Endothelial cell of umbilical vein (primary cell): ENCODE data around the gene C2orf68. TPM values are rescaled to one million over a fixed set of nuclear protein-coding genes. Genes with fewer than 3 reads are reported as not detected.

Experiments used
- BruUV-seq: library from RNA; stranded (reverse); fragments of 400-500 nt; replicated peaks from 2 replicates; lab custom pipeline; 2021; lab: Mats Ljungman, UMichigan
- CTCF ChIA-PET: fragments of 300-600, 350-600 bp; sonication (Branson Sonifier 250); formaldehyde crosslinking; loops from one replicate; lab custom pipeline; 2021; ENCODE audit warnings: antibody characterized with exemption, inconsistent platforms; lab: Charles Lee
- POLR2A ChIA-PET: fragments of 300-600, 350-600 bp; sonication (Branson Sonifier 250); formaldehyde crosslinking; loops from one replicate; lab custom pipeline; 2021; ENCODE audit warnings: antibody characterized with exemption, inconsistent platforms; lab: Charles Lee
- DNase-seq: peaks from one replicate; pipeline ENCODE4 v3.0.0-alpha.2; 2011; ENCODE audit warnings: low read depth, low spot score
- FAIRE-seq: peaks from 2 replicates; lab custom pipeline; 2011; peaks lifted over from hg19 to GRCh38; lab: Jason Lieb, UNC
- H2AFZ ChIP-seq: 2 replicates; pipeline ENCODE4 v1.6.0; 2012; ENCODE audit warnings: low read depth, low read length, control low read depth, inconsistent platforms
- H3K27ac ChIP-seq: 2 replicates; pipeline ENCODE4 v1.5.1; 2011; ENCODE audit warnings: low read depth, mild to moderate bottlenecking, control low read depth, low read length, moderate library complexity; ENCODE audit not compliant: insufficient read depth
- H3K27me3 ChIP-seq, 2 experiments: 2 replicates each; pipeline versions ENCODE4 v1.6.0 to v1.6.1; 2011; ENCODE audit warnings: low read length in 2 of 2, mixed read lengths in 1 of 2; ENCODE audit not compliant: control insufficient read depth in 2 of 2, insufficient read depth in 2 of 2
- H3K36me3 ChIP-seq, 2 experiments: 2 replicates in 1 of 2; 3 replicates in 1 of 2; pipeline ENCODE4 v1.5.1; 2011; ENCODE audit warnings: low read length in 2 of 2, mild to moderate bottlenecking in 1 of 2, moderate library complexity in 1 of 2; ENCODE audit not compliant: control insufficient read depth in 2 of 2, insufficient read depth in 2 of 2; ENCODE audit errors: extremely low read depth in 1 of 2
- H3K4me1 ChIP-seq: 3 replicates; pipeline ENCODE4 v1.5.1; 2011; ENCODE audit warnings: mild to moderate bottlenecking, low read length; ENCODE audit not compliant: control insufficient read depth, insufficient read depth; ENCODE audit errors: extremely low read depth
- H3K4me2 ChIP-seq: 2 replicates; pipeline ENCODE4 v1.6.1; 2011; ENCODE audit warnings: low read length, control low read depth, mixed read lengths; ENCODE audit not compliant: insufficient read depth
- H3K4me3 ChIP-seq, 3 experiments: fragments of 200-600 bp in 1 of 3; sonication (generic), shearing (Covaris generic) in 1 of 3; replicated peaks in 1 of 3; 2 replicates each; pipeline ENCODE4 v1.5.1; 2011 to 2016; ENCODE audit warnings: control low read depth in 3 of 3, low read length in 3 of 3, mild to moderate bottlenecking in 2 of 3, inconsistent platforms in 1 of 3, low read depth in 1 of 3, moderate library complexity in 1 of 3; ENCODE audit not compliant: insufficient read depth in 1 of 3
- H3K79me2 ChIP-seq: 2 replicates; pipeline ENCODE4 v1.6.0; 2012; ENCODE audit warnings: low read length, inconsistent platforms; ENCODE audit not compliant: control insufficient read depth, insufficient read depth
- H3K9ac ChIP-seq: replicated peaks from 2 replicates; pipeline ENCODE3; 2011; ENCODE audit warnings: low read length, control low read depth; ENCODE audit not compliant: insufficient read depth; ENCODE audit errors: extremely low read depth
- H3K9me1 ChIP-seq: replicated peaks from 3 replicates; pipeline ENCODE4 v1.6.0; 2011; ENCODE audit warnings: mild to moderate bottlenecking, low read length; ENCODE audit not compliant: control insufficient read depth, insufficient read depth; ENCODE audit errors: extremely low read depth
- H3K9me3 ChIP-seq: replicated peaks from 2 replicates; pipeline ENCODE4 v1.5.1; 2012; ENCODE audit warnings: low read length, inconsistent platforms; ENCODE audit not compliant: control insufficient read depth, insufficient read depth
- H4K20me1 ChIP-seq: replicated peaks from 2 replicates; pipeline ENCODE3; 2011; ENCODE audit warnings: mild to moderate bottlenecking, low read length; ENCODE audit not compliant: control insufficient read depth, insufficient read depth; ENCODE audit errors: extremely low read depth
- CTCF ChIP-seq, 2 donors: IDR thresholded peaks; 1 replicate in 1 of 2; 2 replicates in 1 of 2; pipeline ENCODE4 v1.5.1; 2011; ENCODE audit warnings: low read length in 2 of 2, mild to moderate bottlenecking in 2 of 2, moderate library complexity in 2 of 2, control low read depth in 1 of 2, inconsistent platforms in 1 of 2, low read depth in 1 of 2; ENCODE audit not compliant: insufficient read depth in 1 of 2; ENCODE audit errors: extremely low read depth in 1 of 2
- EZH2 ChIP-seq: IDR thresholded peaks from 2 replicates; pipeline ENCODE4 v1.6.1; 2012; ENCODE audit warnings: borderline replicate concordance, low read depth, mild to moderate bottlenecking, moderate library complexity, low read length, inconsistent platforms; ENCODE audit not compliant: severe bottlenecking
- FOS ChIP-seq: IDR thresholded peaks from 2 replicates; pipeline ENCODE4 v1.6.1; 2011; ENCODE audit warnings: mild to moderate bottlenecking, low read length, moderate library complexity, borderline replicate concordance; ENCODE audit not compliant: insufficient read depth
- GATA2 ChIP-seq: IDR thresholded peaks from 2 replicates; pipeline ENCODE4 v1.7.0; 2011; ENCODE audit warnings: low read depth, mild to moderate bottlenecking, moderate library complexity, mixed read lengths, low read length; ENCODE audit not compliant: insufficient read length, insufficient read depth
- JUN ChIP-seq: IDR thresholded peaks from 2 replicates; pipeline ENCODE4 v1.6.1; 2011; ENCODE audit warnings: borderline replicate concordance, low read depth; ENCODE audit not compliant: insufficient read length, insufficient read depth
- MAX ChIP-seq: IDR thresholded peaks from 2 replicates; pipeline ENCODE4 v1.6.1; 2011; ENCODE audit not compliant: insufficient read depth, insufficient read length
- MYC ChIP-seq: IDR thresholded peaks from one replicate; pipeline ENCODE4 v1.6.1; 2011; ENCODE audit warnings: mild to moderate bottlenecking, low read depth, low read length
- POLR2A ChIP-seq: IDR thresholded peaks from 2 replicates; pipeline ENCODE4 v1.6.1; 2012; ENCODE audit warnings: low read depth, mild to moderate bottlenecking, control low read depth, low read length
- POLR2AphosphoS5 ChIP-seq: IDR thresholded peaks from 2 replicates; pipeline ENCODE4 v1.6.1; 2012; ENCODE audit warnings: low read depth, mild to moderate bottlenecking, control low read depth, low read length, moderate library complexity; ENCODE audit not compliant: insufficient read depth
- dilution Hi-C: fragments of 300-500 bp; cut with MboI; formaldehyde crosslinking; loops from one replicate; pipeline ENCODE4 v1.15.0; 2019; ENCODE audit warnings: low sequenced_read_pairs; ENCODE audit not compliant: extremely low pct_ligation_motif_present
- intact Hi-C: fragments of 100-400 bp; cut with micrococcal nuclease; formaldehyde crosslinking; loops from one replicate; pipeline ENCODE4 v1.10.0; 2022
- polyA plus RNA-seq, 4 experiments: library from polyadenylated mRNA; depleted of rRNA in 3 of 4; stranded (reverse) in 3 of 4; unstranded in 1 of 4; fragments of >200 nt; gene quantifications; 2 replicates each; pipeline versions ENCODE4 v1.2.1 to v1.2.3, GENCODE V29; 2011 to 2012; ENCODE audit warnings: missing spikeins in 1 of 4
- total RNA-seq: library from RNA; stranded (reverse); gene quantifications from 2 replicates; pipeline ENCODE4 v1.2.3, GENCODE V29; 2021

Gene C2orf68
- total and polyA plus RNA-seq, 2 donors (not counting 3 experiments of a cell fraction or from before 2014, with no cell fraction given), result 17.4 to 27.4 TPM

- peak overlapping the region; percentile 38 to 94 (median 62) for H3K4me3 ChIP-seq
- intact Hi-C loops (no loop called here), dilution Hi-C loops (no loop called here)
- peaks cover 26% of the 10 kb centered on the region for H3K79me2 ChIP-seq
- no peak for DNase-seq
- H3K4me2 ChIP-seq, result peak overlapping the region; percentile 58
- ChIA-PET CTCF (interaction anchor here (0.9 to 1.9 kb wide), 6 partner anchors 8 to 241 kb away, joined by 3 to 6 read pairs (median 4); partner anchors contain the start of genes ELMOD3, RETSAT and VAMP8), POLR2A (interaction anchor here (0.9 to 1.8 kb wide), 3 partner anchors 10 to 57 kb away, joined by 3 to 6 read pairs (median 4); partner anchors contain the start of genes GGCX and MAT2A)
- H3K9me3 ChIP-seq, result no peaks in the 10 kb centered on the region
- no peak for FAIRE-seq
- peaks cover 0 to 40% of the 10 kb centered on the region in 2 experiments for H3K36me3 ChIP-seq
- H3K9ac ChIP-seq, result peak overlapping the region; percentile 77
- BruUV-seq, result no TSS peak
- no peaks in the 10 kb centered on the region for H3K27me3 ChIP-seq
- peaks cover 18% of the 10 kb centered on the region for H3K4me1 ChIP-seq
- no peaks in the 10 kb centered on the region for H3K9me1 ChIP-seq
- H2AFZ ChIP-seq, result peak overlapping the region; percentile 39
- TF ChIP-seq EZH2 (no peak), POLR2AphosphoS5 (no peak), MAX (no peak), JUN (no peak), CTCF (IDR thresholded peaks at IDR 0.05; ENCODE audit: extremely low read depth in 1 of 2, insufficient read depth in 1 of 2, low read depth in 1 of 2, low read length in 2 of 2) (no peak), GATA2 (no peak), POLR2A (no peak), FOS (no peak), MYC (no peak)
- H3K27ac ChIP-seq, result peak overlapping the region; percentile 59
- no peaks in the 10 kb centered on the region for H4K20me1 ChIP-seq
Observed at GRCh38 chr2:85596026-85596333, 15.9 kb downstream of the C2orf68 start.
